Pancreas (tissue), 10 donors: ENCODE results near the gene GNPTG. TPM values are rescaled to one million over a fixed set of nuclear protein-coding genes. Genes with fewer than 3 reads are reported as not detected.
A peak's percentile ranks its signal among the peaks of the same experiment; 100 is the strongest.

Experiments
- ATAC-seq, 4 donors: fragments of 200-7000 bp; cut with Tn5 transposase; one replicate each; pipeline versions ENCODE4 v1.8.0 to v1.9.1; 2020; ENCODE audit warnings: mild to moderate bottlenecking in 4 of 4, moderate library complexity in 4 of 4
- DNase-seq, 6 donors: peaks; one replicate each; pipeline ENCODE4 v3.0.0-alpha.2; 2020
- FAIRE-seq: peaks from 2 replicates; lab custom pipeline; 2012; peaks lifted over from hg19 to GRCh38; lab: Jason Lieb, UNC
- H3K27ac ChIP-seq, 4 donors: fragments of 200-600 bp; sonication (generic); 1 replicate in 3 of 4; 2 replicates in 1 of 4; pipeline versions ENCODE4 v1.5.0 to v1.8.0; 2020
- H3K27me3 ChIP-seq, 4 donors: fragments of 200-600 bp; one replicate each; pipeline ENCODE4 v1.8.0; 2021
- H3K36me3 ChIP-seq, 3 donors: fragments of 200-600 bp; sonication (generic) in 1 of 3; one replicate each; pipeline versions ENCODE4 v1.5.0 to v1.8.0; 2020 to 2021
- H3K4me1 ChIP-seq, 3 donors: fragments of 200-600 bp; one replicate each; pipeline ENCODE4 v1.8.0; 2021
- H3K4me3 ChIP-seq, 4 donors: fragments of 200-600 bp; sonication (generic) in 2 of 4; one replicate each; pipeline versions ENCODE4 v1.5.0 to v1.8.0; 2020 to 2021
- H3K9me3 ChIP-seq, 4 donors: fragments of 200-600 bp; one replicate each; pipeline ENCODE4 v1.8.0; 2021
- CTCF ChIP-seq, 4 donors: fragments of 200-600 bp; sonication (generic) in 3 of 4; IDR thresholded peaks; one replicate each; pipeline versions ENCODE4 v1.5.0 to v1.8.0; 2021; ENCODE audit warnings: antibody characterized with exemption in 4 of 4
- WGBS, 2 donors: extraction: QIAGEN DNeasy Blood & Tissue Kit; methylation state at CpG; one replicate each; pipeline ENCODE4 v1.1.7; 2013; 5-methylcytosine and 5-hydroxymethylcytosine counted together
- intact Hi-C, 3 donors: fragments of 100-400 bp; cut with DNase I; formaldehyde crosslinking; loops; one replicate each; pipeline versions ENCODE4 v1.11.1 to v1.14.2; 2022
- polyA plus RNA-seq, 2 donors: library from polyadenylated mRNA; stranded (reverse); fragments of 200-250 nt; gene quantifications; one replicate each; pipeline ENCODE4 v1.2.3, GENCODE V29; 2013
- total RNA-seq, 6 donors: library from RNA; stranded (reverse); fragmentation: NEBNext Ultra II Directional in 4 of 6; extraction: Animal tissue kit (Norgen Biotek cat#: 25700) in 4 of 6; gene quantifications; one replicate each; pipeline versions ENCODE4 v1.2.1 to v1.2.4, GENCODE V29; 2021 to 2023
- donor health status: healthy with polysubstance abuse.
- donor health status: DM: no; HTN: no; CAD: no; lungs with moderate emphysema.
- donor health status: DM: no; HTN: no; CAD: no.
- donor health status: control.
- donor health status: control.
- donor health status: Bipolar disorder and iron deficiency.
- donor health status: DM: yes; HTN: yes; CAD: no.
- donor health status: DM: no; HTN: no; CAD: no.
- donor health status: DM: no; HTN: no; CAD: no.
- donor health status: DM: yes; HTN: yes; CAD: no.

GNPTG gene
- total and polyA plus RNA-seq, 8 donors: 28.0 to 75.3 (median 40.9) TPM

- H3K4me1 ChIP-seq: peaks cover 6 to 20% (median 6%) of the 10 kb centered on the region in 3 donors
- H3K27ac ChIP-seq: peak overlapping the region in 2 of 4 donors; percentile 2 to 10
- ATAC-seq (no peak), DNase-seq (peak in 2 of 6 donors; percentile 14 to 58), FAIRE-seq (no peak)
- peaks cover 0 to 11% (median 2%) of the 10 kb centered on the region in 4 donors for H3K27me3 ChIP-seq
- H3K36me3 ChIP-seq: no peaks in the 10 kb centered on the region
- H3K9me3 ChIP-seq: no peaks in the 10 kb centered on the region
- WGBS, 2 donors: 42 to 43% methylated on average over 21 to 22 of the region's 22 CpGs
- H3K4me3 ChIP-seq: peak overlapping the region in 2 of 4 donors; percentile 17 to 25
- intact Hi-C loops: no loop called here
- no peak for TF ChIP-seq CTCF (IDR thresholded peaks at IDR 0.05)
Observed at GRCh38 chr16:1330931-1331711, 20.6 kb upstream of the GNPTG start.

GRCh38 chr16:1331712-1332617 lies 19.8 kb upstream of the GNPTG start:
- 12 to 17% methylated on average over 34 of the region's 34 CpGs for WGBS, 2 donors
- intact Hi-C loops: no loop called here
- peak in 5 of 6 donors; percentile 66 to 90 (median 79) for DNase-seq
- FAIRE-seq: no peak
- ATAC-seq: peak; percentile 58 to 74 (median 70)
- TF ChIP-seq CTCF (IDR thresholded peaks at IDR 0.05): no peak
- H3K4me3 ChIP-seq: peak overlapping the region in 2 of 4 donors; percentile 17 to 25
- H3K4me1 ChIP-seq: peaks cover 6 to 20% (median 6%) of the 10 kb centered on the region in 3 donors
- no peaks in the 10 kb centered on the region for H3K36me3 ChIP-seq
- peak overlapping the region in 2 of 4 donors; percentile 2 to 10 for H3K27ac ChIP-seq
- peaks cover 0 to 11% (median 2%) of the 10 kb centered on the region in 4 donors for H3K27me3 ChIP-seq
- no peaks in the 10 kb centered on the region for H3K9me3 ChIP-seq

- no peak for TF ChIP-seq CTCF (IDR thresholded peaks at IDR 0.05)
- Histone ChIP-seq H3K9me3 (no peaks in the 10 kb centered on the region), H3K36me3 (no peaks in the 10 kb centered on the region), H3K4me1 (peaks cover 6 to 20% (median 6%) of the 10 kb centered on the region in 3 donors), H3K27ac (no peak overlapping the region), H3K4me3 (peak overlapping the region in 2 of 4 donors; percentile 23 to 43), H3K27me3 (peaks cover 0 to 11% (median 2%) of the 10 kb centered on the region in 4 donors)
- no peak for DNase-seq
- no peak for FAIRE-seq
- 18 to 24% methylated on average over 22 to 26 of the region's 26 CpGs for WGBS, 2 donors
- intact Hi-C loops: no loop called here
- ATAC-seq: no peak
Observed at GRCh38 chr16:1332618-1333148, 19.0 kb upstream of the GNPTG start.

DNA sequence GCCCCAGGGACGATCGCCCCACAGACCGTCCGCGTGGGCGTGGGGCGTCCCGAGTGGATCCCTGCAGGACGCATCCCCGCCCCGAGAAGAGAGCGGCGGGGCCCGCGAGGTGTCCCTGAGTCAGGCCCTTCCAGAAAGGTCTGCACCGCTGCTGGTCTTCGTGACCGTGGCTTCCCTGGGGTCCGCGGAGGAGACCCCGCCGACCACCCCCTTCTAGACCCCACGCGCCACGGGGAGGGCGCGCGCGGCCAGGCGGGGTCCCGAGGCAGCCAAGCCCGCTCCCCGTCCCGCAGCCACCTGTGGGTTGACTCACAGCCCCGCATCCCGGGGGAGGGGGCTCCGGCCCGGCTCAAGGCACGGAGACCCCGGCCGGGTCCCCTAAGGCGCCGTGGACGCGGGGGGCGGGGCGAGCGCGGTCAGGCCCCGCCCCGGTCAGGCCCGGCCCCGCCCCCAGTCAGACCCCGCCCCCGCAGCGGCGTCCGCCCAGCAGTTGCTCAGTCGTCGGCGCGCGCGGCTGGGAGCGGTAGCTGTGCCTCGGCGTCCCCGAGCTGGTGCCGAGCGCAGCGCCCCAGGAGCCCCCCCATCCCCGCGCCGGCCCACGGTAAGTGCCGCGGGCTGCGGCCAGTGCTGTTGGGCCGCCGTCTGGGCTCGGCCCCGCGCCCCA lies 18.4 kb upstream of the GNPTG start, which contains the start of gene BAIAP3:
Gene BAIAP3 (plus strand): TSS at position 497 of the 664 bp plus-strand sequence. CDS start 4,905 bp downstream, outside the sequence.
- H3K4me1 ChIP-seq: peaks cover 6 to 20% (median 6%) of the 10 kb centered on the region in 3 donors
- peak in 1 of 6 donors; percentile 86 for DNase-seq
- FAIRE-seq: no peak
- H3K36me3 ChIP-seq: no peaks in the 10 kb centered on the region
- WGBS, 2 donors: 4% methylated on average over 64 to 83 of the region's 83 CpGs
- peaks cover 0 to 11% (median 2%) of the 10 kb centered on the region in 4 donors for H3K27me3 ChIP-seq
- intact Hi-C loops: no loop called here
- no peaks in the 10 kb centered on the region for H3K9me3 ChIP-seq
- TF ChIP-seq CTCF (IDR thresholded peaks at IDR 0.05): no peak
- peak within 1 kb of the TSS in 3 of 4 donors; percentile 7 to 43 (median 23) for H3K4me3 ChIP-seq
- peak; percentile 50 to 68 (median 62) for ATAC-seq
- no peak within 1 kb of the TSS for H3K27ac ChIP-seq
